HEK293 (cell line): ENCODE data around the gene UST.

Experiments
- CTCF ChIA-PET: fragments of 350-600 bp; formaldehyde crosslinking; extraction: SDS; loops from one replicate; lab custom pipeline; 2021; ENCODE audit warnings: antibody characterized with exemption; lab: Yijun Ruan, JAX
- POLR2A ChIA-PET: fragments of 300-600 bp; formaldehyde crosslinking; extraction: SDS; loops from one replicate; lab custom pipeline; 2020; ENCODE audit warnings: antibody characterized with exemption, inconsistent platforms; lab: Yijun Ruan, JAX
- H3K27ac ChIP-seq: fragments of 200-500 bp; sonication (Bioruptor generic); 2 replicates; pipeline ENCODE4 v1.5.1; 2014; ENCODE audit warnings: low read depth, low read length, control low read depth, inconsistent platforms; ENCODE audit errors: extremely low read depth
- H3K36me3 ChIP-seq, 2 experiments: fragments of 200-500 bp in 1 of 2; sonication (Bioruptor generic) in 1 of 2; 1 replicate in 1 of 2; 2 replicates in 1 of 2; pipeline ENCODE4 v1.5.1; 2014 to 2017; ENCODE audit warnings: inconsistent platforms in 2 of 2, low read length in 2 of 2; ENCODE audit not compliant: control insufficient read depth in 2 of 2, insufficient read depth in 1 of 2
- H3K4me1 ChIP-seq: fragments of 200-500 bp; sonication (Bioruptor generic); 2 replicates; pipeline ENCODE4 v1.5.1; 2014; ENCODE audit warnings: mild to moderate bottlenecking, low read length, inconsistent platforms; ENCODE audit not compliant: control insufficient read depth, insufficient read depth
- H3K4me3 ChIP-seq: 2 replicates; pipeline ENCODE4 v1.5.1; 2011; ENCODE audit warnings: low read depth, mild to moderate bottlenecking, control low read depth, low read length, moderate library complexity
- H3K9me3 ChIP-seq: fragments of 200-500 bp; sonication (Bioruptor generic); 2 replicates; pipeline ENCODE4 v1.5.1; 2014; ENCODE audit warnings: low read depth, low read length, inconsistent platforms; ENCODE audit not compliant: control insufficient read depth, insufficient read depth
- BCL6B ChIP-seq: fragments of 450-650 bp; formaldehyde crosslinking; IDR thresholded peaks from 2 replicates; pipeline ENCODE4 v1.5.1; 2017; ENCODE audit warnings: missing biosample characterization, missing genetic modification characterization
- INSM2 ChIP-seq: fragments of 450-650 bp; formaldehyde crosslinking; IDR thresholded peaks from 2 replicates; pipeline ENCODE4 v1.5.1; 2016; ENCODE audit warnings: missing biosample characterization, missing genetic modification characterization
- TRIM28 ChIP-seq: IDR thresholded peaks from 2 replicates; pipeline ENCODE4 v1.6.1; 2011; ENCODE audit warnings: low read length, control low read depth, borderline replicate concordance
- ZFHX2 ChIP-seq: fragments of 450-650 bp; formaldehyde crosslinking; conservative IDR thresholded peaks from 2 replicates; pipeline ENCODE4 v1.5.1; 2016; ENCODE audit warnings: missing biosample characterization, missing genetic modification characterization
- ZNF10 ChIP-seq: fragments of 450-650 bp; formaldehyde crosslinking; IDR thresholded peaks from 2 replicates; pipeline ENCODE4 v1.5.1; 2017; ENCODE audit warnings: missing biosample characterization, missing genetic modification characterization
- ZNF146 ChIP-seq: fragments of 450-650 bp; formaldehyde crosslinking; IDR thresholded peaks from 2 replicates; pipeline ENCODE4 v1.5.1; 2016; ENCODE audit warnings: missing biosample characterization, missing genetic modification characterization
- ZNF18 ChIP-seq: fragments of 450-650 bp; formaldehyde crosslinking; IDR thresholded peaks from 2 replicates; pipeline ENCODE4 v1.5.1; 2016; ENCODE audit warnings: missing biosample characterization, missing genetic modification characterization
- ZNF2 ChIP-seq: fragments of 450-650 bp; formaldehyde crosslinking; IDR thresholded peaks from 2 replicates; pipeline ENCODE4 v1.5.1; 2016; ENCODE audit warnings: missing biosample characterization, missing genetic modification characterization
- ZNF248 ChIP-seq: fragments of 450-650 bp; formaldehyde crosslinking; IDR thresholded peaks from 2 replicates; pipeline ENCODE4 v1.5.1; 2017; ENCODE audit warnings: missing biosample characterization, missing genetic modification characterization
- ZNF266 ChIP-seq: fragments of 450-650 bp; formaldehyde crosslinking; IDR thresholded peaks from 2 replicates; pipeline ENCODE4 v1.5.1; 2016; ENCODE audit warnings: missing biosample characterization, missing genetic modification characterization, low read depth
- ZNF311 ChIP-seq: fragments of 450-650 bp; formaldehyde crosslinking; IDR thresholded peaks from 2 replicates; pipeline ENCODE4 v1.5.1; 2017; ENCODE audit warnings: missing biosample characterization, missing genetic modification characterization, borderline replicate concordance
- ZNF394 ChIP-seq: fragments of 450-650 bp; formaldehyde crosslinking; IDR thresholded peaks from 2 replicates; pipeline ENCODE4 v1.5.1; 2016; ENCODE audit warnings: missing biosample characterization, missing genetic modification characterization, mild to moderate bottlenecking, moderate library complexity, borderline replicate concordance
- ZNF398 ChIP-seq: fragments of 450-650 bp; formaldehyde crosslinking; IDR thresholded peaks from 2 replicates; pipeline ENCODE4 v1.5.1; 2017; ENCODE audit warnings: missing biosample characterization, missing genetic modification characterization
- ZNF404 ChIP-seq: fragments of 450-650 bp; formaldehyde crosslinking; IDR thresholded peaks from 2 replicates; pipeline ENCODE4 v1.5.1; 2017; ENCODE audit warnings: missing biosample characterization, missing genetic modification characterization
- ZNF416 ChIP-seq: fragments of 450-650 bp; formaldehyde crosslinking; IDR thresholded peaks from 2 replicates; pipeline ENCODE4 v1.5.1; 2016; ENCODE audit warnings: missing biosample characterization, missing genetic modification characterization
- ZNF549 ChIP-seq: fragments of 450-650 bp; IDR thresholded peaks from 2 replicates; pipeline ENCODE4 v1.5.1; 2018; ENCODE audit warnings: missing biosample characterization, missing genetic modification characterization, mild to moderate bottlenecking, inconsistent platforms, moderate library complexity
- ZNF558 ChIP-seq: fragments of 450-650 bp; formaldehyde crosslinking; IDR thresholded peaks from 2 replicates; pipeline ENCODE4 v1.5.1; 2016; ENCODE audit warnings: missing biosample characterization, missing genetic modification characterization
- ZNF585B ChIP-seq: fragments of 450-650 bp; formaldehyde crosslinking; IDR thresholded peaks from 2 replicates; pipeline ENCODE4 v1.5.1; 2016; ENCODE audit warnings: missing biosample characterization, missing genetic modification characterization
- ZNF629 ChIP-seq: fragments of 450-650 bp; formaldehyde crosslinking; IDR thresholded peaks from 2 replicates; pipeline ENCODE4 v1.5.1; 2017; ENCODE audit warnings: missing biosample characterization, missing genetic modification characterization
- ZNF658 ChIP-seq: fragments of 450-650 bp; formaldehyde crosslinking; IDR thresholded peaks from 2 replicates; pipeline ENCODE4; 2016; ENCODE audit warnings: missing biosample characterization, missing genetic modification characterization
- ZNF747 ChIP-seq: fragments of 450-650 bp; formaldehyde crosslinking; IDR thresholded peaks from 2 replicates; pipeline ENCODE4 v1.5.1; 2016; ENCODE audit warnings: missing biosample characterization, missing genetic modification characterization
- ZNF785 ChIP-seq: fragments of 450-650 bp; formaldehyde crosslinking; IDR thresholded peaks from 2 replicates; pipeline ENCODE4 v1.5.1; 2016; ENCODE audit warnings: missing biosample characterization, missing genetic modification characterization

Gene UST

GRCh38 chr6:148757944-148758480 is 11.2 kb downstream of the UST start (continued):
- no peak for TF ChIP-seq INSM2 (tag by site-specific recombination)

GRCh38 chr6:148758492-148758891 is 11.7 kb downstream of the UST start:
- POLR2A ChIA-PET, result no interaction called here
- TF ChIP-seq ZNF2 (tag by site-specific recombination) (no peak), ZNF10 (tag by site-specific recombination) (peak; percentile 50; the same call in 1 of the 2 replicates), ZNF658 (tag by site-specific recombination) (no peak), ZNF785 (tag by site-specific recombination) (no peak), ZNF248 (tag by site-specific recombination) (no peak), ZNF18 (tag by site-specific recombination) (no peak), ZNF146 (no peak), ZFHX2 (0 out of 2 replicates have a peak, but pooled peaks have one; percentile 20)
- TF ChIP-seq, all 188 proteins: peak for 2
- Histone ChIP-seq H3K36me3 (no peaks in the 10 kb centered on the region), H3K9me3 (no peaks in the 10 kb centered on the region), H3K4me3 (no peak overlapping the region), H3K27ac (no peak overlapping the region), H3K4me1 (peaks cover 24% of the 10 kb centered on the region)
- CTCF ChIA-PET, result interaction anchor here (0.6 to 1.2 kb wide), 3 partner anchors 17 to 764 kb away, joined by 3 to 4 read pairs (median 3); no protein-coding TSS in a partner anchor

- peaks cover 24% of the 10 kb centered on the region for H3K4me1 ChIP-seq
- H3K36me3 ChIP-seq, result no peaks in the 10 kb centered on the region
- ChIA-PET CTCF (interaction anchor here (0.6 to 0.7 kb wide), 3 partner anchors 142 to 1943 kb away, joined by 3 to 4 read pairs (median 3); no protein-coding TSS in a partner anchor), POLR2A (no interaction called here)
- no peak overlapping the region for H3K4me3 ChIP-seq
- H3K27ac ChIP-seq, result no peak overlapping the region
- no peaks in the 10 kb centered on the region for H3K9me3 ChIP-seq
- peak; percentile 40; the same call in 1 of the 2 replicates for TF ChIP-seq ZNF394 (tag by site-specific recombination)
- TF ChIP-seq ZNF747 (tag by site-specific recombination), result no peak
- TF ChIP-seq, all 188 proteins: peak for 1
Observed at GRCh38 chr6:148760258-148760534, 13.4 kb downstream of the UST start.

GRCh38 chr6:148760568-148761526 is 14.0 kb downstream of the UST start:
- Histone ChIP-seq H3K4me1 (peaks cover 24% of the 10 kb centered on the region), H3K27ac (peak overlapping the region; percentile 51; the same call in 1 of the 2 replicates), H3K36me3 (no peaks in the 10 kb centered on the region), H3K9me3 (no peaks in the 10 kb centered on the region), H3K4me3 (no peak overlapping the region)
- POLR2A ChIA-PET, result interaction anchor here (0.7 to 1.1 kb wide), 2 partner anchors 10 to 24 kb away, joined by 3 read pairs; no protein-coding TSS in a partner anchor
- CTCF ChIA-PET, result interaction anchor here (0.6 to 1.1 kb wide), 4 partner anchors 16 to 1942 kb away, joined by 3 to 4 read pairs (median 3); no protein-coding TSS in a partner anchor
- no peak for TF ChIP-seq ZNF404
- TF ChIP-seq ZNF394 (tag by site-specific recombination), result peak; percentile 34; the same call in 1 of the 2 replicates
- TF ChIP-seq ZNF398 (tag by site-specific recombination), result peak; percentile 27; the same call in 1 of the 2 replicates
- TF ChIP-seq ZNF558 (tag by site-specific recombination), result no peak
- TF ChIP-seq ZNF585B (tag by site-specific recombination), result no peak
- no peak for TF ChIP-seq ZNF266 (tag by site-specific recombination)
- no peak for TF ChIP-seq ZNF311 (tag by site-specific recombination)
- no peak for TF ChIP-seq ZNF416 (tag by site-specific recombination)
- peak; percentile 23; the same call in 1 of the 2 replicates for TF ChIP-seq ZNF629
- TF ChIP-seq ZNF549 (tag by site-specific recombination), result no peak
- no peak for TF ChIP-seq BCL6B (tag by site-specific recombination)
- peak; percentile 62 for TF ChIP-seq TRIM28
